Measurements from ENCODE around the gene TYR. TPM values are rescaled to one million over a fixed set of nuclear protein-coding genes. Genes with fewer than 3 reads are reported as not detected.
"Not testable (repeated sequence)": the region's sequence is repeated elsewhere in the genome, so short reads cannot be mapped to it uniquely, and the experiment has no call there.

The TYR gene
- total RNA-seq: not detected

- DNase-seq (ENCODE audit: low spot score) (no peak), ATAC-seq (no peak)
Measured at GRCh38 chr11:89177691-89178231, at the start of gene TYR. Gene TYR (plus strand): TSS chr11:89177875. CDS start chr11:89177954, 79 bp downstream.

DNA sequence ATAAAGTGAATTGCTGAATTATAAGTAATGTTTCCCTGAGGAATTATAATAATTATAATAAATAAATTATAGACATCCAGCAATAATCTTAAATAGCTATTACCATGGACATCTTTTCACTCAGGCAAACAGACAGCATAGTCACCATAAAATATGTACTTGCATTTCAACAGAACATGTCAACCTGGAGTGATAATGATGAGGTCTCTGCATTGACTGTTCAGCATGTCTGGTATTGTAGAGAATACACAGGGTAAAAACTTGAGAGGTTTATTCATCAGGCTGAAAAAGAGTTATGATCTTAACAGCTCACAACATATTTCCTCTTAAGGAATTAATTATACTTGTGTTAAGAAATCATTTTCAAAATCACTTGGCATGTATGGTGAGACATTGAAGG is 41.1 kb upstream of the TYR start:
- no peak for DNase-seq (ENCODE audit: low spot score)
- no peak for ATAC-seq

DNA sequence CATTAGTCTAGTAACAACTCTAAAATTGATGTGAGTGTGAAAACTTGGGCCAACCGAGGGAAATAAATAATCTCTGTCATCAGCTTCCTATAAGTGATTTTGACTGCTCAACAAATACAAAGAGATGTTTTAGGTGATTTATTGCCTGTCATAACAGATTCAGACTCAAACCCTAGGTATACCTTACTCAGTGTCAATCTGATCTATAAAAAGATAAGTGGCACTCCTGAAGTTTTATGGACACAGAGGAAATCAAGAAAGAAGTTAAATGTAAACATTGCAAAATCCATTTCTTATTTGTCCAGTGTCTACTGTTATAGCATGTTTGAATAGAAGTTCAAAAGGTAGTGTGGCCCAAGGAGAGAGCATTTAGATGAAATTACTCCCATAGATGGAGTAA is 30.4 kb upstream of the TYR start:
- no peak for ATAC-seq
- DNase-seq (ENCODE audit: low spot score): no peak

- DNase-seq (ENCODE audit: low spot score) (no peak), ATAC-seq (no peak)
Measured at GRCh38 chr11:89159974-89160373, 17.7 kb upstream of the TYR start.

GRCh38 chr11:89161949-89162348 is 15.7 kb upstream of the TYR start:
- no peak for DNase-seq (ENCODE audit: low spot score)
- no peak for ATAC-seq

DNA sequence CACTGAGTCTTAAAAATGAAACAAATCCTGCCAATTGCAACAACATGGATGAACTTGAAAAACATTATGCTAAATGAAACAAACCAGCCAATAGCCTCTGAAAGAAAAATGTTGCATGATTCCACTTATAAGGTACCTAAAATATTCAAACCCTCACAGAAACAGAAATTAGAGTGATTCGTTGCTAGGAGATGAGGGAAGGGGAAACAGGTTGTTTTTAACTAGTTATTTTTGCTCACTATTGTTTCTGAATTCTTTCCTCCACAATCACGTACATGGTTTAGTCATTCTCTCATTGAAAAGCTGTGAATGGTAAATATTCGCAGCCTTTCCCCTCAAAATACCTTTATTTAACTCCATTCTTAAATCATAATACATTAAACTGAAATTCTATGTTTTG is 14.0 kb upstream of the TYR start:
- DNase-seq (ENCODE audit: low spot score): no peak
- ATAC-seq: no peak

- no peak for ATAC-seq
- DNase-seq (ENCODE audit: low spot score): no peak
Measured at GRCh38 chr11:89168396-89168795, 9.3 kb upstream of the TYR start.

GRCh38 chr11:89175796-89176195 is 1.9 kb upstream of the TYR start:
- DNase-seq (ENCODE audit: low spot score): no peak
- ATAC-seq: no peak

- DNase-seq (ENCODE audit: low spot score): no peak
- ATAC-seq: no peak
Measured at GRCh38 chr11:89176938-89177337, 737 bp upstream of the TYR start.

DNA sequence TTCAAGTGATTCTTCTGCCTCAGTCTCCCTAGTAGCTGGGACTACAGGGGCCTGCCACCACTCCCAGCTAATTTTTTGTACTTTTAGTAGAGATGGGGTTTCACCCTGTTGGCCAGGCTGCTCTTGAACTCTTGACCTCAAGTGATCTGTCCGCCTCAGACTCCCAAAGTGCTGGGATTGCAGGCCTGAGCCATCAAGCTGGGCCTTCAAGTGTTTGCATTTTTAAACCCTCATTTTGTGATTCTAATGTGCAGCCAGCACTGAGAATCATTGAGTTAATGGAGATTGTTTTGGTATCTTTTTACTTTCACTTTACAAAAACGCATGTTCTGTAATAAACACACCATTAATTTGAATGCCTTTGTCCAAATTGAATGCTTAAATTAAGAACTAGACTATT is 3.4 kb downstream of the TYR start:
- ATAC-seq (no peak), DNase-seq (ENCODE audit: low spot score) (no peak)

DNA sequence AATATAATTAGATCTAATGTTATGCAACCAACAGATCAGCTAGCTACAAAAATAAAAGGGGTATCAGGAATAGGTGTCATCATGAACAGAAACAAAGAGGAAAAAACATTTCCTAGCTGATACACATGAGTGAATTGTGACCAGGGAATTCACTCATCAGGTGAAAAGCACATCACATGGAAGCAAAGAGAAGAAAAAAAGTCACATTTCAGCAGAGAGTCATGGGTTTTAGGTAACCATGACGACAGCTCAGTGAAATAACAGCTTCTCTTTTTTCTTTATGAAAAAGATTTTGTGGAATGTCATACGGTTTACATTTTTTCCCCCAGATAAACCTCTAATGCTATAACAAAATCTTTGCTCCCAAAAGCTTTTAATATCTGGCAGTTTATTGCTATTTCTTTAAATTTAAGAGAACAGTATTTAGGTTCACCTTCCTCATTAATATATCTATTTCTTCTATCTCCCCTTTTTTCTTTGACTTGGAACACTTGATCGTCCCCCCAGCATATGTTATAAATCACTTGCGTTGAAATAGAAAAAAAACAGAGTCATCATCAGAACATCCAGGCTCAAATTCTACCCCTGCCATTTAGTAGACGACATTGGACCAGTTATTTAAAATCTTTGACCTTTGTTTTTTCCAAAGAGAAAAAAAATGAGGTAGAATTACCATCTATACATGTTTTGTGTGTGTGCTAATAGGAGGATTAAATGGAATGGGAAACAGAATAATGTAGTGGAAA is 5.3 kb downstream of the TYR start:
- no peak for ATAC-seq
- DNase-seq (ENCODE audit: low spot score): no peak

GRCh38 chr11:89184021-89184420 is 6.3 kb downstream of the TYR start:
- no peak for DNase-seq (ENCODE audit: low spot score)
- ATAC-seq: no peak

GRCh38 chr11:89189776-89190175 is 12.1 kb downstream of the TYR start:
- no peak for ATAC-seq

DNA sequence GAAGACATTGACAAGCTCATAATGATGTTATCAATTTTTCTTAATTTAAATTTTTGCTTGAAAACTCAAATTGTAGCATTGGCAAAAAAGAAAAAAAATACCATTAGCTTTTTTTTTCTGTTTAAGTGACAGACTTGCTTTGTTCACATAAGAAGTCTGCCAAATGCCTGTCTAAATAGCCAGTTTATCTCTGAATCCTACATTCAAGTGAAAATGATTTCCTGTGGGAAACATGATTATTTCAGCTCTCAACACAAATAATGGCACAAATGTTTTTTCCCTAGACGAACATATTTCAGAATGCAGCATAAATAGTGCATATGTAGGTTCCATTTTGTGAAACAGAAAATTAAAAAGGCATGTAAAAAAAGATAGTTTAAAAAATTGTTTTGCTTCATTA is 23.5 kb downstream of the TYR start:
- DNase-seq (ENCODE audit: low spot score) (no peak), ATAC-seq (no peak)

More at GRCh38 chr11:89189776-89190175, 12.1 kb downstream of the TYR start:
- no peak for DNase-seq (ENCODE audit: low spot score)

- ATAC-seq (no peak), DNase-seq (ENCODE audit: low spot score) (no peak)
Measured at GRCh38 chr11:89203814-89204213, 26.1 kb downstream of the TYR start.

- no peak for DNase-seq (ENCODE audit: low spot score)
Measured at GRCh38 chr11:89205378-89205777, 27.7 kb downstream of the TYR start.

DNA sequence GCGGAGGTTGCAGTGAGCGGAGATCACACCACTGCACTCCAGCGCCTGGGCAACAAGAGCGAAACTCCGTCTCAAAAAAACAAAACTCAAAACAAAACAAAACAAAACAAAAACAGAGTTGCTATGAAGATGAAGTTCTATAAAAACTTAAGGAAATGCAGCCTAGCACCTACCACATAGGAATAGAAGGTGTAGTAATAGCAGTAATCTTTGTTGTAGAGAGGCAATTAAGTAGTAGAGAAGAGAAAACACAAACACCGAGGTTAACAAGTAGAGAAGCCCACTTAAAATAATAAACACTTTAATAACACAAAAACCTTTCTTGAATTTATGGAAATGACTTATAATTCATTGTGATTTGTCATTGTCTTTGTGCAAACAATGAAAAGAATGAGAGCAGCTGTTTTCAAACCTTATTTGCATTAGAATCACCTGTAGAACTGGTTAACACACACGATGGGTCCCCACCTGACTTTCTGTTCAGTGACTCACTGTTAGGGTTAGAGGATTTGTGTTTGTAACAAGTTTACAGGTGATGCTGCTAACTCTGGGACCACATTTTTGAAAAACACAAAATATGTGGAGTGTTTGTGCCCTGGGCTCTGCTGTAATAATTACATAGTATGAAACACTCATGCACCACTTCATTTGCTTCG is 43.1 kb downstream of the TYR start:
- no peak for ATAC-seq
- DNase-seq (ENCODE audit: low spot score): no peak

More at GRCh38 chr11:89205378-89205777, 27.7 kb downstream of the TYR start:
- no peak for ATAC-seq

GRCh38 chr11:89235083-89235482 is 57.4 kb downstream of the TYR start:
- DNase-seq (ENCODE audit: low spot score): no peak
- no peak for ATAC-seq

- ATAC-seq: no peak
- no peak for DNase-seq (ENCODE audit: low spot score)
Measured at GRCh38 chr11:89235976-89236375, 58.3 kb downstream of the TYR start.

DNA sequence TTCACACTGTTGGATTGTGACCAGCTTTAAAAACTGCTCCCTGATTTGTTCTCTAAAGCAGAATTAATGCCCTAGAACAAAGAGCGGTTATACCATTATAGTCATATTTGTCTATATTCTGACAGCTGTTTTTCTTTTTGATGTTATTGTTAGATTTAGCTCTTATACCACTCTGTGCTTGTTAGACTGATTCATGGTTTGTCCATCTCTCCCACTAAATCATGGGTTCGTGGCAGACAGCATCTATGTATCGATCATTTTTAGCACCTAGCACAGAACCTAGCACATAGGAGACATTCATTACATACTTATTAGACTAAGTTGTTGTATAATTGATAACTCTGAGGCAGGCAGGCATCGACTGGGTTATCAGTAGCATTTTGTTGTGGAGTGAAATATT is 69.3 kb downstream of the TYR start:
- not testable (repeated sequence) for DNase-seq (ENCODE audit: low spot score); ATAC-seq

DNA sequence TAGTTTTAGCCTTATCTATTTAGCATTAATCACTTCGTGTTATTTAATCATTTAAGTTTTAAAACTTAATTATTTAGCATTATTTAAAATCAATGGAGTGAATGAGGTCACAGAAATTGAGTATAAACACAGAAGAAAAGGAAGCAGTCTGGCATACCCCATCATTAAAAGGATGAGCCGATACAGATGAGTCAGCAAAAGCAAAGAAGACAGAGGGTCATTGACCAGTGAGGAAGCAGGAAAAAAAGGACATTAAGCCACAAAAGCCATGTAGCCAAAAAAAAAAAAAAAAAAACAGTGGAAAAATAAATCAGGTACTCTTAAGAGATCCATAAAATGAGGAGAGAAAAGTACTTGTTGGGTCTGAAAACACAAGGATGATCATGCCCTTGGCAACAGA is 71.5 kb downstream of the TYR start:
- no peak for ATAC-seq
- DNase-seq (ENCODE audit: low spot score): no peak

GRCh38 chr11:89261483-89261882 is 83.8 kb downstream of the TYR start:
- ATAC-seq; DNase-seq (ENCODE audit: low spot score): not testable (repeated sequence)

Data from left lobe of liver (tissue), 2 donors.